GM21390 (cell line): Measurements from ENCODE around the gene CUBN.

Experiments used
- ATAC-seq: cut with Tn5 transposase; IDR thresholded peaks from one replicate; pipeline ENCODE4 v1.9.1; 2021; ENCODE audit not compliant: unreplicated experiment

CUBN gene

GRCh38 chr10:16929069-16929468, 200.5 kb downstream of the CUBN start:
- no peak for ATAC-seq

- ATAC-seq: no peak
Measured at GRCh38 chr10:16927546-16927945, 202.1 kb downstream of the CUBN start.

- ATAC-seq: no peak
Measured at GRCh38 chr10:16923726-16924125, 205.9 kb downstream of the CUBN start.

- ATAC-seq: no peak
Measured at GRCh38 chr10:16923309-16923708, 206.3 kb downstream of the CUBN start.

GRCh38 chr10:16919121-16919982, 210.3 kb downstream of the CUBN start:
- ATAC-seq: no peak

- no peak for ATAC-seq
Measured at GRCh38 chr10:16916496-16916895, 213.1 kb downstream of the CUBN start.

- no peak for ATAC-seq
Measured at GRCh38 chr10:16915300-16915699, 214.3 kb downstream of the CUBN start.

- ATAC-seq: no peak
Measured at GRCh38 chr10:16913266-16913665, 216.3 kb downstream of the CUBN start.

- ATAC-seq: no peak
Measured at GRCh38 chr10:16910793-16911164, 218.8 kb downstream of the CUBN start.

- ATAC-seq: no peak
Measured at GRCh38 chr10:16909961-16910792, 219.4 kb downstream of the CUBN start.

GRCh38 chr10:16909271-16909767, 220.3 kb downstream of the CUBN start:
- ATAC-seq: no peak

- no peak for ATAC-seq
Measured at GRCh38 chr10:16907687-16908086, 221.9 kb downstream of the CUBN start.

GRCh38 chr10:16905320-16905719, 224.3 kb downstream of the CUBN start:
- no peak for ATAC-seq

GRCh38 chr10:16904639-16905061, 225.0 kb downstream of the CUBN start:
- no peak for ATAC-seq

- ATAC-seq: no peak
Measured at GRCh38 chr10:16904049-16904448, 225.6 kb downstream of the CUBN start.

GRCh38 chr10:16902606-16903005, 227.0 kb downstream of the CUBN start:
- ATAC-seq: no peak

- ATAC-seq: no peak
Measured at GRCh38 chr10:16901106-16901505, 228.5 kb downstream of the CUBN start.

- no peak for ATAC-seq
Measured at GRCh38 chr10:16896993-16897392, 232.6 kb downstream of the CUBN start.

- no peak for ATAC-seq
Measured at GRCh38 chr10:16894821-16895220, 234.8 kb downstream of the CUBN start.

GRCh38 chr10:16893664-16894063, 235.9 kb downstream of the CUBN start:
- ATAC-seq: no peak

GRCh38 chr10:16891375-16892313, 238.0 kb downstream of the CUBN start:
- no peak for ATAC-seq
